HTERT RPE-1 (cell line): ENCODE results near the gene FABP1.

Experiments used
- in situ Hi-C: fragments of 300-500 bp; cut with MboI; formaldehyde crosslinking; loops from 4 replicates; pipeline ENCODE4 v1.14.3; 2020; ENCODE audit warnings: low sequenced_read_pairs

FABP1 gene

DNA sequence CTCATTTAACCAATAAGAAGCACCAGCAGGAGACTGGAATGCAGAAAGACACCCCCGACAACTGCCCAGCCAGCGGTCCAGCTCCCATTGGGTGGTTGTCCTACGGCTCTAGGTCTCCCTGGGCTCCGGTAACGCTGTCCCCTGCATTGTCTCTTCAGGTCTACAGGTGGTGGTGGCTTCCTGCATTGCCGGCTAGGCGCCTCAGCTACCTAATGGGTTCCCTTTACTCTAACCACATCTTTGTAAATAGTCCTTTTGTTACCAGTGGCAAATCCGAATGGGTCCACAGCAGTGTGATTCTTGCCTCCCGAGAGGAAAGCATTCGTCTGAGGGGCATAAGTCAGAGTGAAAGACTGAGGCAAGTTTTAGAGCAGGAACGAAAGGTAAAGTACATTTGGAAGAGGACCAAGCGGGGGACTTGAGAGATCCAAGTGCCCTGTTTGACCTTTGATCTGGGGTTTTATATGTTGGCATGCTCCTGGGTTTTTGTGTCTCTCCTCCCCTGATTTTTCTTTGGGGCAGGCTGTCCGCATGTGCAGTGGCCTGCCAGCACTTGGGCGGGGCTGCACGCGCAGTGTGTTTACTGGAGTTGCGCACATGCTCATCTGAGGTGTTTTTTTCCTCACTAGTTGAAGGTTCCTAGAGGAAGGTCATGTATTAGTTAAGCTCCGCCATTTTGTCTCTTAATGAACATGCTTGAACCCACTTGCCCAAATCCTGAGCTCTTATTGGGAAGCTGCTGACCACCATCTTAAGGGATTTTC, 11.0 kb downstream of the FABP1 start:
- in situ Hi-C loops = no loop called here

DNA sequence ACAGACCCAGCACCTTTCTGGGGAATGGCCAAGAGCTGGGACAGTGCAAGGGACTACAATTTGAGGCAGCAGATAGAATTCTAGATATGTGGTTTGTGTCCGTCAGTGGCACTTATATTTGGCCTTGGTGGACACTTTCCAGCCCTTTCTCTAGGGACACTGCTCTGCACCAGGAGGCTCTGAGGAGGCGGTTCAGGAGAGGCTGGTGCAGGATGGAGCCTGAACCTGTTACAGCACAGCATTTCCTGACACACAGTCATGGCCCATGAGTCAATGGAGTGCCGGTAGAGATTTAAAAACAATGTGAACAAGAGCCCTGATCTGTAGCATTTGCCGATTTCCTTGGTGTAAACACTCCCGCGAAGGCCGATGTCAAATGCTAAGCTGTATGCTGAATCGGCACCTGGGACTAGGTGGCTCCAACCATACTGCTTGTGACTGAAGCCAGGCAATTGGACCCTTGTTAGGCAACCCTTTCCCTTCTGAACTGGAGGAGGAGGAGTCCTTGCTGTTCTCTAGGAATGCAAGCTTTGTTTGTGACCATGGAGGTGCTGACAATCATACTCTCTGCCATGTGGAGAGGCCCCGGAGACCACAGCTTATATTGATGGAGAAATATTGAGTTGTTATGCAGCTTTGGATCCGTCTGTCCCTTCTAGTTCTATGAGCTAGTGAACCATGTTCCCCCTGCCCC, 11.9 kb downstream of the FABP1 start:
- in situ Hi-C loops = no loop called here

DNA sequence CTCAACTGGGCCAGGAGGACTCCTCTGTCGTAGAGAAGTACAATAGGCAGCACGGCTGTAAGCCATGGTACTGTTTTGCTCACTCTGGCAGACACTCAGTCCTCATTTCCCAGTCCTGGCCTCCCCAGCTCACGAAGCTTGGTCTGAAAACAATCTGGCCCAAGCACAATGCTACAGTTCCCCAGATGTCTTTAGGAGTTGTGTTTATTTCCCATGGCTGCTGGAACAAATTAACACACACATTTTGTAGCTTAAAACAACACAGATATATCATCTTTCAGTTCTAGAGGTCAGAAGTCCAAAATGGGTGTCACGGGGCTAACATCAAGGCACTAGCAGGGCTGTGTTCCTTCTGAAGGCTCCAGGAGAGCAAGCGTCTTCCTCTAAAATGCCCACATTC, 13.0 kb downstream of the FABP1 start:
- in situ Hi-C loops = no loop called here

DNA sequence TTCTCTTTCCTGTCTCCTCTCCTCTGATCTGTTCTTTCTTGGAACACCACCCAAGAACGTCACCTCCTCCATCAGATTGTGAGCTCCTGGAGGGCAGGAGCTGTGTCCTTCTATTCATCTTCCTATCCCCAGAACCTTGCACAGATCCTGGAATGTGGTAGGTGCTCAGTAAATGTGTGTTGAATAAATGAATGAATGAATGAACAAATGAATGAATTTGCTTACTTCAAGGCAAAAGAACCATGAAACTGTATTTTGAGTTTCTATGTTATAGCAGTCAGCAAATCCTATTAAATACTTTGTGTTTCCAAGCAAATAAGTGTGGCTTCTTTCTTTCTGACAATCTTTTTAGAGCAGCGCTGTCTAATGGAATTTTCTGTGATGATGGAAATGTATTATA, 14.8 kb downstream of the FABP1 start:
- in situ Hi-C loops = no loop called here

DNA sequence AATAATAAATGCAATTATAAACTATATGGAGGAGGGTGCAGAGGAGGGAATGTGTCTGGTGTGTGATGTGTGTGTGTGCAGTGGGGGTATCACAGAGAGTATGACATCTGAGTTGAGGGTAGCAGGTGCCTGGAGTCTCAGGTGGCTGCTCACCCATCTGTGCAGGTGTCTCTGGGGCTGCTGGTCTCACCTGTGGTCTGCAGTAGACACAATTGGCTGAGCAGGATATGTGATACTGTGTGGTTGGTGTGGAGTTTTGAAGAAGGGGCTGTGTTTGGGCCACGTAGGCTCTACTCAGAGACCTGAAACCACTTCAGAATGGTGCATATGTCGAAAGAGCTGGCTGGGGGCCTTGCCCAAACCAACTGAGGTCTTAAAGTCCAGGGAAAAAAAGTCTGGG, 17.0 kb downstream of the FABP1 start:
- in situ Hi-C loops = no loop called here

DNA sequence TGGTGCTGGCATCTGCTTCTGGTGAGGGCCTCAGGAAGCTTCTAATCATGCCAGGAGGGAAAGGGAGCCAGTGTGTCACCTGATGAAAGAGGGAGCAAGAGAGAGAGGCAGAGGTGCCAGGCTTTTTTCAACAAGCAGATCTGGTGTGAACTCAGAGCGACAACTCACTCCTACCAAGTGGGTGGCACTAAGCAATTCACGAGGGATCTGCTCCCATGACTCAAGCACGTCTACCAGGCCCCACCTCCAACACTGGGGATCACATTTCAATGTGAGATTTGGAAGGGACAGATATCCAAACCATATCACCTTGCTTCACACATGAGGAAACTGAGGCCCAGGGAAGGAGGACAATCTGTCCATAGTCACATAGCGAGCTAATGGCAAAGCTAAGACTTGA, 19.1 kb downstream of the FABP1 start:
- in situ Hi-C loops = no loop called here

DNA sequence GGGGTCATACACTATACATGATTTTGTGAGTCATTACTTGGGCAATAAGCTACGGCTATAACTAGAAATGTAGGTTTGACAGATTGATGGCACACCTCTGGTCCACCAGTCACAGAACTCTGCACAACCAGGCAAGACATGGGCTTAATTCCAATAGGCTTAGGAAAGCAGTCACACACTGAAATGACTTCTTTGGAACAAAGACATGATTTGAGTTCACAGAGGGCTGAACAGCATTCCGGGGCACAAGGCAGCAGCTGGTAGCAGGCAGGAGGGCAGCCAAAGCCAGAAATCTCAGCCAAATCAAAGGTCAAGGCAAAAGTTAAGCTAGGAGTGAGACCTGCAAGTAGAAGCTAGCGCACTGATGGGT, 27.4 kb downstream of the FABP1 start:
- in situ Hi-C loops = no loop called here

DNA sequence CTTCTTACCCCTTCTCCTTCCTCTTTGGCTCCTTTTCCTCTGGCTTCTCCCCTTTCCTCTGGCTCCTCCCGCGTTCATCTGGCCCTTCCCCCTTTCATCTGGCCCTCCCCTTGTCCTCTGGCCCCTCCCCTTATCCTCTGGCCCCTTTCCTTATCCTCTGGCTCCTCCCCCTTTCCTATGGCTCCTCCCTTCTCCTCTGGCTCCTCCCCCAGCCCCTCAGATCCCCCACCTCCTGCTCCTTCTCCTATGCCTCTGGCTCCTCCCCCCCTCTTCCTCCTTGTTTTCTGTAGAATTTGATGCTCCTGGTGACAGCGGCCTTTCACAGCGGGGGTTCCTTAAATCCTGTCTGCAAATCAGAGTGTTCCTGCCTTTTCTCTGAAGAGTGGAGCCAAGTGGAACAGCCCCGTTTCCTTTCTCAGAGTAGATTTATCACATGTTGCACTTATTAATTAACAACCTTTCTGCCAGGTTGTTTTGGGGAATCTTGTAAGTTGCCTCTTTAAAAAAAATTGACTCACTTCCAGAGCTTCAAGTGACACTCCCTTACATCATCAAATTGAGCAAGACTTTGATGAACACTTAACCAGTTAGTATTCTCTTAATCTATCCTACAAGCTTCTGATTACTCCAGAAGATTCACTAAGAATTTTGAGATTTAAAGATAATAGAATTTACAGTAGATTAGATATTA, 27.9 kb downstream of the FABP1 start:
- in situ Hi-C loops = no loop called here

DNA sequence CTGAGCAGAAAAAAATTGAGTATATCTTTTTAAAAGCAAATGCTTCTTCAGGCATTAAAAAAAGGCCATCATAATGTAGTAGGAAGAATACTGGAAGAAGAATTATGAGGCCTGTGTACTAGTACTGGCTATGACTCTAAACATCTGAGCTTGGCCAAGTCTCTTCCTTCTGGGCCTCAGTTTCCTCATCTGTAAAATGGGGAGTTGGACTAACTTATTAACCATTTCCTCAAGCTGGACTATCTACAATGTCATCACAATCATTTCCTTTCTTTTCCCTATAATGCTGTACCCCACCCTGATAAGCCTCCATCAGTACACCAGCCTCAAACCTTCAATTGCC, 29.3 kb downstream of the FABP1 start:
- in situ Hi-C loops = no loop called here

DNA sequence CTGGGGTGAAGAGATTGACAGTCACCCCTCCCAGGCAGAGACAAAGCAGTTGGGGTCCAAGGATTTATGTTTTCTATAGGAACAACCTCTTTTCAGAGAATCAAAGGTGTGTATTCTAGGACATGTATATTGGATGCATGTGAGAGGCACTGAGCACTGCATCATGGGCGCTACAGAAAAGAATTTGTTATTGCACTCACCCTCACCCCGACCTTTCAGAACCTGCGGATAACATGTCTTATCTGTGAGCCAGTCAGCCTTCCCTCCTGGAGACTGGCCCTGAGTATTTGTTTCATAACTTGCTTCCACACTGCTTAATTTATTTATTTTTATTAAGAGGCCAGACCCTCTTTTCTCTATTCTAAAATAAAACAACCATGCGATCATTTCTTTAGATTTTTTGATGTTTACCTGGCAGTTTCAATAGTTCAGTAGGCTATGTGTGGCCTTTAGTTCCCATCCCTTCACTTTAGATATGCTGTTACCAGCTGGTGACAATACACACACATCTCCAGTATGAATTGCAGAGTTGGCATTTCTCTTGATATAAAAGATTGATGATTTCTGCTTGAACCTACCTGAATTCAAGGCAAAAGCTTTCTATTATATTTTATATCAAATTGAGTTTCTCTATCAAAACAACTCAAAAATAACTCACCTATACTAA, 29.8 kb downstream of the FABP1 start:
- in situ Hi-C loops = no loop called here

DNA sequence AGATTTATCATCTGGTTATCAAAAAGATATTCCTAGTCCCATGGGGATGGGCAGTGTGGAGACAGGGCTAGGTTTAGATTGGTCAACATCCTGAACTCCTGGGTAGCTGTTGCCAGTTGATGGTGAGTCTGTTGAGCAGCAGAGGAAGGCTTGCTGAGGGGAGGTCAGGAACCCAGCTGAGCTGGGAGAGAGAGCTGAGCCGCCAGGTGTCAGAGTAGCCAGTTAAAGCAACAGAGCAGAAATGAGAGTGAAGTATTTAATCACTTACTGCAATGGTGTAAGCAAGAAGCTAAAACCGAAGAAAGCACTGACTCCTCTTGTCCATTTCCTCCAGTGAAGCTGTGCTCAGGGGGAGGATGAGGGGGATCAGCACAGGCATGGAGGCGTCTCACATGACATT, 30.7 kb downstream of the FABP1 start:
- in situ Hi-C loops = no loop called here

DNA sequence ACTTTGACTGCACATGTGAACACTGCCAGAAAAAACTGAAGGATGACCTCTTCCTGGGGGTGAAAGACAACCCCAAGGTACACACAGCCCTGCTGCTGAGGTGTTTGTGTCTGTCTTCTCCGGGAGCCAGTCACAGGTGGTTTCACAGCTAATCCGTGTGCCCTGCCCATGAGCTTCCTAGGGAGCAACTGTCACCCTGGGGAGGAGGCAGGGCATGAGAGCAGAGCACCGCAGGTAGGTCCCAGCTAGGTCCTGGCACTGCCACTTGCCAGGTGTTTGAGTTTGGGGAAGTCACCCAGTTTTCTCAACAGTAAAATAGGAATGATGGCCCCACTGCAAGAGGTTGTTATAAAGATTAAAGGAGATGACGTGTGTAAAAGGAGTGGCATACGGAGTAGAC, 31.2 kb downstream of the FABP1 start:
- in situ Hi-C loops = no loop called here

DNA sequence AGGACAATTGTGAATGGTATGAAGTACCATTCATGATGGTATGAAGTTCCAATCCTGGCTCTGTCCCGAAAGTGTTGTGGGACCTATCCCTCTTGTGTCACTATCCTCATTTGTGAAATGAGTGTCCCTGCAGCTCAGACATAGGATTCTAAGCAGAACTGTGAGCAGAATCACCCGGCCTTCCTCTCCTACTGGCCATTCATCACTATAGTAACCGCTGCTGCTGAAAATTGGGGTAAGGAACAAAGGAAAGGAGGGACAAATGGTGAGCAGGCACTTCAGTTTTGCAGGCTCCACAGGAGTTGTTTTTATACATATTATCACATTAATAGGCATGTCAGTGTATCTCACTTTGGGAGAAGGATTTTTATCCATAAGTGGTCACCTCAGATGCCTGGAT, 32.8 kb downstream of the FABP1 start:
- in situ Hi-C loops = no loop called here

DNA sequence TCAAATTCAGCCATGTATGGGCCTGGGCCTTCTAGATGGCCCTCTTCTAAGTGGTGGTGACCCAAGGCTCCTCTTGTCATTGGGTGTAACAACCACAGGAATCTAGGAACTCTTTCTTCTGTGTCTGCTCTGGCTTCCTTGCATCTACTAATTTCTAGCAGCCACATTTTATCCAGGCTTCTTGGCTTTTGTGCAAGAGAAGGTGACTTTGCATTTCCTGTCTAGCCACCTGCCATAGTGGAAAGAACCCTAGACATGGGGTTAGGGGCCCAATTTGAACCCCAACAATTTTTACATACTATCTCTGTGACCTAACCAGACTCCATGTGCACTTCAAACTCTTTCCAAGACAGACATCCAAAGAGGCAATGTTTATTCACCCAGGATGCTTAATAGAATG, 35.1 kb downstream of the FABP1 start:
- in situ Hi-C loops = no loop called here

DNA sequence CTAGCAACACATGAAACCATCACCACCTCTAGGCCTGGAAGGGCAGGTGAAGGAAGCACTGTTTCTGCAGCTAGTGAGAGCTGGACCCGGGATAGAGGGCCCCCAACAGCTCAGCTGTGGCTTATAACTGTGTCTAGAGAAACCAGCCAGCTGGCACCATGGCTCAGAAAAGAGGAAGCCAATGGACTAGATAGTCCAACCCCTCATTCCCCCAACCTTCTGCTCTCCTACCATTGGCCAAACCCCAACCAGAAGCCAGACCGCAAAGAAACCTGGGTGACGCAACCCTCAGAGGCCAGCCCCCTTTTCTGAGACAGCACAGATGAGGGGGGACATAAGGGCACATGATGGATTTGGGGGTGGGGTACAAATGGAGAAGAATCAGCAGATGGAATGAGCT, 35.9 kb downstream of the FABP1 start:
- in situ Hi-C loops = no loop called here

DNA sequence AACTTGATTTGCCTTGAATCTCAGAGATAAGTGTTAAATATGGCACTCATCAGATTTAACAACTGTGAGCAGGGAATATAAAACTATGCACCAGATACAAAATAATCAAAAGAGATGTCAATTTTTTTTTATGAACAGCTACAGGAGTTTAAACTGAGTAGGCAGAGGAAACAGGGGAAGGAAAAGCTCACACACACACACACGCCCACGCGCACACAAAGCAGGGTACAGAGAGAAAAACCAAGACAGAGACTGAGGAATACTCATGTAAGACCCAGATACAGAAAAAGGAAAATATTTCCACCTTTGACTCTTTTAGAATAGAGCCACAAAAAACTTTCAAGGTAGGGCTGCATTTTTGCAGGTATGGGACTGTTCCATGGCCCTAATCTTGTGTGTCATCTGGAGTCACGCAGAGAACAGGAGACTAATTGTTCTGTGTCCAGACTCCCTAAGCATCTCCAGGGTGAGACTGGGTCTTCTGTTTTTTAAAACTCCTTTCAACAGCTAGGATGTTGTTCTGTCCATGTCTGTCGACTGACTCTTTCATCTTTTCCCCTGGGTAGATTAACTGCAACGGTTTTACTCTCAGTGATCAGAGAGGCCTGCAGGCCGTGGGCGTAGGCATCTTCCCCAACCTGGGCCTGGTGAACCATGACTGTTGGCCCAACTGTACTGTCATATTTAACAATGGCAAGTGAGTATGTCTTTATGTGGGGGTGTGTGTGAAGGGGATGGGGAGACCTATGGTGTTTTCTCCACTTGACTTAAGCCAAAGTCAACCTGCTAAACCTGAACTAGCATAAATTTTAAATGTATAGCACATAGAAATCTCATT, 37.2 kb downstream of the FABP1 start:
- in situ Hi-C loops = no loop called here

DNA sequence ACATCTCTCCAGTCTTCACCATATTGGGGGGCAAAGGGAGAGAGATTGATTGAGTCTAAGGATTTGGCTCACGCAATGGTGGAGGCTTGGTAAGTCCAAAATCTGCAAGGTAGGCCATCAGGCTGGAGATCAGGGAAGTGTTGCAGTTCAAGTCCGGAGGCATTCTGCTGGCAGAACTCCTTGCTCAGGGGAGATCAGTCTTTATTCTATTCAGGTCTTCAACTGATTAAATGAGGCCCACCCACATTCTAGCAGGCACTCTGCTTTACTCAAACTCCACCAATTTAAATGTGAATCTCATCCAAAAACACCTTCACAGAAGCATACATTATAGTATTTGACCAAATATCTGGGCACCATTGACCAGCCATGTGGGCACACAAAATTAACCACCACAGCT, 38.9 kb downstream of the FABP1 start:
- in situ Hi-C loops = no loop called here

DNA sequence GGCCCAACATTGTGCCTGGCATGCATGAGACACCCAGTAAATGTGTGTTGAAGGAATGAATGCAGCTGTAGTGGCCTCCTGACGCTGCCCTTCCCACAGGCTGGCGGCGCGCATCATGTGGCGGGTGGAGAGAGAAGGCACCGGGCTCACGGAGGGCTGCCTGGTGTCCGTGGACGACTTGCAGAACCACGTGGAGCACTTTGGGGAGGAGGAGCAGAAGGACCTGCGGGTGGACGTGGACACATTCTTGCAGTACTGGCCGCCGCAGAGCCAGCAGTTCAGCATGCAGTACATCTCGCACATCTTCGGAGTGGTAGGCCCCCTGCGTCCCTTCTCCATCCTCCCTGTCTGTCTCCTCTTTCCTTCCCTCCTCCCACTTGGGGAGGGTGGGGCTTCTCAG, 40.1 kb downstream of the FABP1 start:
- in situ Hi-C loops = no loop called here

DNA sequence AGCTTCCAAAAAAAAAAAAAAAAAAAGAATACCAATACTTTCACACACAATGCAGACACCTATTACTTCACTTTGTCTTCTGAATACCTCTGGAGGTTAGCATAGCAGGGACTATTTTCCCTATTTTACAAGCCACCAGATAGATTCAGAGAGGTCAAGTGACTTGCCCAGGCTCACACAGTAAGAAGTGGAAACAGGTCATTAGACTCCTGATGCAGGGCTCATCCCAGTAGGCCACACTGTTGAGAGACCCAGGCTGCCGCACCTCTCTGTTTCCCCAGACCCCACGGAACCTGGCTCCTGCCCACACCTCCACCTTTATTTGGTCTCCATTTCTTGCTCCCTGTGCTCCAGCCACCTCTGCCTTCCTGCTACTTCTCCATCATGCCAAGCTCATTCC, 40.8 kb downstream of the FABP1 start:
- in situ Hi-C loops = no loop called here

DNA sequence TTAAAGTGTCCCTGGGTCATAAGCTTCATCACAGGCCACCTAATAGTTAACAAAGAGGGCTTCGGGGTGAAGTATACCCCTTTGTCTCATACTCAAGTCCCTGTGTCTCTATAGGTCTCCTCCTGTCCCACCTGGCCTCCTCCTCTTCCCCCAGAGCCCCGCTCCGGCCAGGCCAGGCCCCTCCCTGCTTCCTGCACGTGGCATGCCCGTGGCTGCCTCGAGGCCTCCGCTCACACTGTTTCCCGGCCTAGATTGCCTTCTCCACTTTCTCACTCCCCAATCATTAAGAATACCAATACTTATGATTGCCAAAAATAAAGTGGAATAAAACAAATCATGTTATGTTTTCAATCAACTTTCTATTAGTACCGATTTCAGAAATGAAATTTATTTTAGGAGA, 41.5 kb downstream of the FABP1 start:
- in situ Hi-C loops = no loop called here

DNA sequence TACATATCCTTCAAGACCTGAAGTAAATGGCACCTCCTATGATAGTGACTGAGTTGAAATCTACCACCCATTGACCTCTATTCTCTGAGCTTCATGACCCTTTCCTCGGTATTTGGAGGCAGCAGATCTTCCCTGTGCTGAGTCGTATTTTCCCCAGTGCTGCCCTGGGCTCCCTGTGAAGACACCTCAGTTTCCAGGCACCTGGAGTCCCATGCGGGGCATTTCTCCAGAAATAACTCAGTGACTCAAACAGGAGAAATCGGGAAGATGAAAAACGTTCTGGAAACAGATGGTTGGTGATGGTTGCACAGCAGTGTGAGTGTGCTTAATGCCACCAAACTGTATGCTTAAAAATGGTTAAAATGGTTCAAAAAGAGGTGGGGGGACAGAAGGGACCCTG, 42.3 kb downstream of the FABP1 start:
- in situ Hi-C loops = no loop called here
